ENCODE measurements around the gene TPRG1L. TPM values are rescaled to one million over a fixed set of nuclear protein-coding genes. Genes with fewer than 3 reads are reported as not detected.
A peak's percentile ranks its signal among the peaks of the same experiment; 100 is the strongest.

The TPRG1L gene
- total RNA-seq, 1 donor from 2014 or later = 26.5 TPM

- TF ChIP-seq CTCF (IDR thresholded peaks at IDR 0.05) = no peak
- CTCF ChIA-PET = interaction anchor here (1.5 to 1.7 kb wide), 2 partner anchors 25 to 50 kb away, joined by 3 read pairs; no protein-coding TSS in a partner anchor
- Mint-ChIP-seq H3K27me3 (no peaks in the 10 kb centered on the region), H3K4me3 (peak overlapping the region; percentile 78), H3K36me3 (ENCODE audit: low read depth) (no peaks in the 10 kb centered on the region), H3K27ac (peak overlapping the region; percentile 59), H3K4me1 (peaks cover 66% of the 10 kb centered on the region), H3K9me3 (no peaks in the 10 kb centered on the region)
- peak; percentile 32 for ATAC-seq (ENCODE audit: low read depth)
- intact Hi-C loops (cut with micrococcal nuclease) = no loop called here
- POLR2A ChIA-PET = interaction anchor here (0.6 to 1.3 kb wide), 4 partner anchors 9 to 60 kb away, joined by 3 to 12 read pairs (median 3); partner anchors contain the start of gene WRAP73
- no peak for DNase-seq
Observed at GRCh38 chr1:3673381-3674099, 48.7 kb downstream of the TPRG1L start.

- no peaks in the 10 kb centered on the region for H3K27me3 Mint-ChIP-seq
- no peaks in the 10 kb centered on the region for H3K36me3 Mint-ChIP-seq (ENCODE audit: low read depth)
- ChIA-PET POLR2A (interaction anchor here (0.7 to 0.9 kb wide), 2 partner anchors 10 to 18 kb away, joined by 3 to 12 read pairs; no protein-coding TSS in a partner anchor), CTCF (interaction anchor here (1.5 to 1.7 kb wide), 2 partner anchors 26 to 50 kb away, joined by 3 read pairs; no protein-coding TSS in a partner anchor)
- no peak for ATAC-seq (ENCODE audit: low read depth)
- intact Hi-C loops (cut with micrococcal nuclease) = no loop called here
- H3K4me1 Mint-ChIP-seq = peaks cover 74% of the 10 kb centered on the region
- no peak for DNase-seq
- H3K27ac Mint-ChIP-seq = peak overlapping the region; percentile 59
- peak overlapping the region; percentile 78 for H3K4me3 Mint-ChIP-seq
- no peak for TF ChIP-seq CTCF (IDR thresholded peaks at IDR 0.05)
- H3K9me3 Mint-ChIP-seq = no peaks in the 10 kb centered on the region
Observed at GRCh38 chr1:3674100-3675094, 49.6 kb downstream of the TPRG1L start.

- ChIA-PET CTCF (no interaction called here), POLR2A (interaction anchor here (0.7 kb wide), 1 partner anchor 133 kb away, joined by 3 read pairs; no protein-coding TSS in a partner anchor)
- Mint-ChIP-seq H3K9me3 (no peaks in the 10 kb centered on the region), H3K27me3 (no peaks in the 10 kb centered on the region), H3K27ac (no peak overlapping the region), H3K36me3 (ENCODE audit: low read depth) (no peaks in the 10 kb centered on the region), H3K4me3 (no peak overlapping the region), H3K4me1 (peaks cover 83% of the 10 kb centered on the region)
- ATAC-seq (ENCODE audit: low read depth) (no peak), DNase-seq (no peak)
- no peak for TF ChIP-seq CTCF (IDR thresholded peaks at IDR 0.05)
- intact Hi-C loops (cut with micrococcal nuclease) = no loop called here
Observed at GRCh38 chr1:3675436-3675835, 50.6 kb downstream of the TPRG1L start.

- DNase-seq (peak; percentile 57), ATAC-seq (ENCODE audit: low read depth) (peak; percentile 66)
- H3K27ac Mint-ChIP-seq = peak overlapping the region; percentile 81
- H3K27me3 Mint-ChIP-seq = no peaks in the 10 kb centered on the region
- POLR2A ChIA-PET = interaction anchor here (1.0 to 3.5 kb wide), 7 partner anchors 10 to 37 kb away, joined by 4 to 89 read pairs (median 7); partner anchors contain the start of gene WRAP73
- H3K4me1 Mint-ChIP-seq = peaks cover 84% of the 10 kb centered on the region
- no peaks in the 10 kb centered on the region for H3K9me3 Mint-ChIP-seq
- intact Hi-C loops (cut with micrococcal nuclease) = loop anchor here (1.0 to 2.0 kb wide), 3 partner anchors 11 to 52 kb away; partner anchors contain the start of gene TPRG1L
- no peaks in the 10 kb centered on the region for H3K36me3 Mint-ChIP-seq (ENCODE audit: low read depth)
- no peak for TF ChIP-seq CTCF (IDR thresholded peaks at IDR 0.05)
- peak overlapping the region; percentile 69 for H3K4me3 Mint-ChIP-seq
- CTCF ChIA-PET = interaction anchor here (0.9 to 1.4 kb wide), 5 partner anchors 11 to 58 kb away, joined by 3 to 9 read pairs (median 4); no protein-coding TSS in a partner anchor
Observed at GRCh38 chr1:3676581-3677470, 52.0 kb downstream of the TPRG1L start.
